H1 (cell line): ENCODE data around the gene FGF11. TPM values are rescaled to one million over a fixed set of nuclear protein-coding genes. Genes with fewer than 3 reads are reported as not detected.

Experiments
- CTCF ChIA-PET: fragments of 300-600 bp; sonication (Branson Sonifier 250); formaldehyde crosslinking; loops from one replicate; lab custom pipeline; 2021; ENCODE audit not compliant: partially characterized antibody; lab: Charles Lee
- POLR2A ChIA-PET: fragments of 300-600 bp; sonication (Branson Sonifier 250); formaldehyde crosslinking; loops from one replicate; lab custom pipeline; 2021; ENCODE audit warnings: inconsistent platforms; ENCODE audit not compliant: partially characterized antibody; lab: Charles Lee
- DNase-seq, 2 experiments: peaks; one replicate each; pipeline versions ENCODE4 v3.0.0 to v3.0.0-alpha.2; 2010 to 2022; ENCODE audit warnings: low spot score in 2 of 2, low read depth in 1 of 2, mixed read lengths in 1 of 2
- FAIRE-seq: peaks from 2 replicates; lab custom pipeline; 2011; peaks lifted over from hg19 to GRCh38; lab: Jason Lieb, UNC
- H2AFZ ChIP-seq: 2 replicates; pipeline ENCODE4 v1.8.1; 2012; ENCODE audit warnings: low read length, inconsistent platforms
- H2AK5ac ChIP-seq: 2 replicates; pipeline ENCODE4 v1.6.1; 2013; ENCODE audit warnings: low read depth, low read length
- H2BK120ac ChIP-seq: replicated peaks from 2 replicates; pipeline ENCODE3; 2013; ENCODE audit warnings: low read depth, low read length, inconsistent platforms
- H2BK12ac ChIP-seq: 2 replicates; pipeline ENCODE4 v1.6.1; 2013; ENCODE audit warnings: low read depth, low read length
- H2BK15ac ChIP-seq: 2 replicates; pipeline ENCODE4 v1.6.1; 2013; ENCODE audit warnings: low read length
- H2BK20ac ChIP-seq: 2 replicates; pipeline ENCODE4 v1.6.1; 2013; ENCODE audit warnings: low read length
- H2BK5ac ChIP-seq: 2 replicates; pipeline ENCODE4 v1.6.1; 2013; ENCODE audit warnings: low read depth, low read length
- H3K14ac ChIP-seq: 2 replicates; pipeline ENCODE4 v1.6.1; 2013; ENCODE audit warnings: inconsistent platforms; ENCODE audit not compliant: insufficient read length
- H3K18ac ChIP-seq: 2 replicates; pipeline ENCODE4 v1.6.1; 2013; ENCODE audit warnings: low read length; ENCODE audit errors: extremely low read depth
- H3K23ac ChIP-seq: 2 replicates; pipeline ENCODE4 v1.6.1; 2013; ENCODE audit warnings: inconsistent platforms; ENCODE audit not compliant: insufficient read length
- H3K23me2 ChIP-seq: 2 replicates; pipeline ENCODE4 v1.6.1; 2013; ENCODE audit warnings: low read depth, low read length
- H3K27ac ChIP-seq: 2 replicates; pipeline ENCODE4 v1.6.1; 2011; ENCODE audit warnings: low read depth, low read length, inconsistent platforms
- H3K27me3 ChIP-seq, 4 experiments: replicated peaks in 1 of 4; 1 replicate in 1 of 4; 2 replicates in 3 of 4; pipeline versions ENCODE4 v1.6.1 to v1.8.1; 2011 to 2013; ENCODE audit warnings: low read length in 3 of 4, mild to moderate bottlenecking in 3 of 4, inconsistent platforms in 2 of 4, mixed read lengths in 2 of 4, moderate library complexity in 1 of 4; ENCODE audit not compliant: control insufficient read depth in 3 of 4, insufficient read depth in 3 of 4; ENCODE audit errors: extremely low read depth in 1 of 4
- H3K36me3 ChIP-seq, 4 experiments: 2 replicates each; pipeline versions ENCODE4 v1.6.1 to v1.8.1; 2011 to 2013; ENCODE audit warnings: mild to moderate bottlenecking in 4 of 4, low read length in 3 of 4, moderate library complexity in 2 of 4, control low read depth in 1 of 4, inconsistent platforms in 1 of 4; ENCODE audit not compliant: insufficient read depth in 4 of 4, control insufficient read depth in 2 of 4
- H3K4ac ChIP-seq: replicated peaks from 2 replicates; pipeline ENCODE3; 2013; ENCODE audit warnings: low read length, low read depth, mixed read lengths, inconsistent platforms; ENCODE audit not compliant: insufficient read length
- H3K4me1 ChIP-seq, 4 experiments: replicated peaks in 1 of 4; 1 replicate in 1 of 4; 2 replicates in 3 of 4; pipeline versions ENCODE4 v1.6.1 to v1.8.1; 2011 to 2013; ENCODE audit warnings: low read length in 3 of 4, inconsistent platforms in 2 of 4, mixed read lengths in 1 of 4; ENCODE audit not compliant: insufficient read depth in 4 of 4, control insufficient read depth in 3 of 4
- H3K4me2 ChIP-seq, 2 experiments: 2 replicates each; pipeline versions ENCODE4 v1.6.1 to v1.8.1; 2011 to 2013; ENCODE audit warnings: low read depth in 2 of 2, low read length in 2 of 2, control low read depth in 1 of 2, inconsistent platforms in 1 of 2, mild to moderate bottlenecking in 1 of 2; ENCODE audit not compliant: insufficient read depth in 1 of 2
- H3K4me3 ChIP-seq, 4 experiments: fragments of 200-600, 300-600 bp in 1 of 4; sonication (generic), shearing (Covaris generic), sonication (Bioruptor Twin) in 1 of 4; 2 replicates each; pipeline versions ENCODE4 v1.5.1 to v1.8.1; 2011 to 2016; ENCODE audit warnings: low read length in 4 of 4, low read depth in 3 of 4, control low read depth in 2 of 4, inconsistent platforms in 2 of 4, mild to moderate bottlenecking in 2 of 4, mixed read lengths in 1 of 4, moderate library complexity in 1 of 4; ENCODE audit not compliant: insufficient read depth in 2 of 4; ENCODE audit errors: extremely low read depth in 1 of 4
- H3K56ac ChIP-seq: replicated peaks from 2 replicates; pipeline ENCODE3; 2013; ENCODE audit warnings: low read depth, mild to moderate bottlenecking, mixed read lengths, low read length, inconsistent platforms; ENCODE audit not compliant: insufficient read length
- H3K79me1 ChIP-seq: 2 replicates; pipeline ENCODE4 v1.6.1; 2013; ENCODE audit warnings: low read depth, low read length, control low read depth
- H3K79me2 ChIP-seq, 2 experiments: 2 replicates each; pipeline versions ENCODE4 v1.6.1 to v1.8.1; 2012 to 2013; ENCODE audit warnings: low read length in 2 of 2, mild to moderate bottlenecking in 2 of 2, inconsistent platforms in 1 of 2; ENCODE audit not compliant: insufficient read depth in 2 of 2, control insufficient read depth in 1 of 2
- H3K9ac ChIP-seq, 4 experiments: replicated peaks in 1 of 4; 1 replicate in 1 of 4; 2 replicates in 3 of 4; pipeline versions ENCODE4 v1.6.1 to v1.8.1; 2011 to 2013; ENCODE audit warnings: low read depth in 3 of 4, low read length in 3 of 4, control low read depth in 2 of 4, mild to moderate bottlenecking in 2 of 4, moderate library complexity in 2 of 4, inconsistent platforms in 1 of 4; ENCODE audit errors: extremely low read depth in 1 of 4
- H3K9me3 ChIP-seq, 2 experiments: 2 replicates each; pipeline versions ENCODE4 v1.6.1 to v1.8.1; 2012 to 2013; ENCODE audit warnings: mild to moderate bottlenecking in 2 of 2, moderate library complexity in 2 of 2, control low read depth in 1 of 2, inconsistent platforms in 1 of 2, low read depth in 1 of 2, low read length in 1 of 2, mixed read lengths in 1 of 2; ENCODE audit not compliant: insufficient read depth in 2 of 2
- H4K20me1 ChIP-seq, 2 experiments: replicated peaks in 1 of 2; 2 replicates each; pipeline versions ENCODE3 to v1.8.1; 2011 to 2013; ENCODE audit warnings: inconsistent platforms in 2 of 2, low read length in 2 of 2, mild to moderate bottlenecking in 1 of 2; ENCODE audit not compliant: insufficient read depth in 2 of 2, control insufficient read depth in 1 of 2
- H4K5ac ChIP-seq: 2 replicates; pipeline ENCODE4 v1.6.1; 2013; ENCODE audit warnings: low read length, low read depth, mixed read lengths, inconsistent platforms; ENCODE audit not compliant: insufficient read length
- H4K8ac ChIP-seq: 2 replicates; pipeline ENCODE4 v1.8.0; 2013; ENCODE audit warnings: mild to moderate bottlenecking, moderate library complexity, low read length, inconsistent platforms; ENCODE audit not compliant: insufficient read depth; ENCODE audit errors: extremely low read depth
- H4K91ac ChIP-seq: replicated peaks from 2 replicates; pipeline ENCODE3; 2013; ENCODE audit warnings: low read length, mixed read lengths, inconsistent platforms; ENCODE audit not compliant: insufficient read length
- CREB1 ChIP-seq: IDR thresholded peaks from 2 replicates; pipeline ENCODE4 v1.6.1; 2012; ENCODE audit warnings: inconsistent platforms
- FOSL1 ChIP-seq: IDR thresholded peaks from 2 replicates; pipeline ENCODE4 v1.6.1; 2011; ENCODE audit warnings: mild to moderate bottlenecking, low read depth, low read length, moderate library complexity; ENCODE audit not compliant: insufficient read depth
- GTF2F1 ChIP-seq: IDR thresholded peaks from 2 replicates; pipeline ENCODE4 v1.6.1; 2012; ENCODE audit warnings: low read depth, low read length, improper control_type of control experiment, borderline replicate concordance
- NANOG ChIP-seq: IDR thresholded peaks from 2 replicates; pipeline ENCODE4 v1.6.1; 2011; ENCODE audit warnings: low read length, low read depth, mild to moderate bottlenecking, inconsistent platforms; ENCODE audit not compliant: insufficient read depth, poor library complexity, severe bottlenecking
- RAD21 ChIP-seq, 2 experiments: IDR thresholded peaks in 1 of 2; conservative IDR thresholded peaks in 1 of 2; 2 replicates each; pipeline ENCODE4 v1.6.1; 2011; ENCODE audit warnings: low read depth in 2 of 2, low read length in 2 of 2, improper control_type of control experiment in 1 of 2, inconsistent platforms in 1 of 2, mild to moderate bottlenecking in 1 of 2, moderate library complexity in 1 of 2
- RFX5 ChIP-seq: IDR thresholded peaks from 2 replicates; pipeline ENCODE4 v1.6.1; 2011; ENCODE audit warnings: low read depth, low read length, improper control_type of control experiment, borderline replicate concordance
- SAP30 ChIP-seq: fragments of 300-600 bp; sonication (generic); IDR thresholded peaks from 2 replicates; pipeline ENCODE4 v1.7.1; 2012; ENCODE audit warnings: low read length, moderate library complexity, mild to moderate bottlenecking, inconsistent platforms; ENCODE audit not compliant: insufficient read depth, insufficient replicate concordance
- TBP ChIP-seq: IDR thresholded peaks from 2 replicates; pipeline ENCODE4 v1.6.1; 2011; ENCODE audit warnings: low read depth, low read length, improper control_type of control experiment
- WGBS, 2 experiments: shearing (Covaris generic) in 1 of 2; methylation state at CpG; one replicate each; pipeline versions ENCODE4 v1.1.6 to v1.1.7; 2013 to 2015; ENCODE audit warnings: low lambda C conversion rate in 2 of 2, mixed read lengths in 2 of 2, inconsistent platforms in 1 of 2, low coverage in 1 of 2, missing lambda C conversion rate in 1 of 2; ENCODE audit not compliant: insufficient replicate concordance in 2 of 2, insufficient coverage in 1 of 2, insufficient read length in 1 of 2; ENCODE audit errors: extremely low coverage in 1 of 2, missing lambda C conversion rate in 1 of 2; 5-methylcytosine and 5-hydroxymethylcytosine counted together
- polyA plus RNA-seq, 7 experiments: library from polyadenylated mRNA; depleted of rRNA in 3 of 7; stranded (reverse) in 5 of 7; unstranded in 2 of 7; fragments of >200 nt in 5 of 7; fragments of 200-250 nt in 2 of 7; gene quantifications; 1 replicate in 5 of 7; 2 replicates in 1 of 7; 4 replicates in 1 of 7; pipeline versions ENCODE4 v1.2.1 to v1.2.3, GENCODE V29; 2011 to 2013; ENCODE audit warnings: missing spikeins in 2 of 7, mixed read lengths in 2 of 7
- total RNA-seq: library from RNA; stranded (reverse); fragmentation: NEBNext Ultra II Directional; extraction: Animal tissue kit (Norgen Biotek cat#: 25700); gene quantifications from 2 replicates; pipeline ENCODE4 v1.2.1, GENCODE V29; 2021

Gene FGF11
- total and polyA plus RNA-seq, 2 of the 8 experiments (the other 6 are each of a cell fraction or from before 2014, with no cell fraction given): 11.8 to 26.1 TPM

DNA sequence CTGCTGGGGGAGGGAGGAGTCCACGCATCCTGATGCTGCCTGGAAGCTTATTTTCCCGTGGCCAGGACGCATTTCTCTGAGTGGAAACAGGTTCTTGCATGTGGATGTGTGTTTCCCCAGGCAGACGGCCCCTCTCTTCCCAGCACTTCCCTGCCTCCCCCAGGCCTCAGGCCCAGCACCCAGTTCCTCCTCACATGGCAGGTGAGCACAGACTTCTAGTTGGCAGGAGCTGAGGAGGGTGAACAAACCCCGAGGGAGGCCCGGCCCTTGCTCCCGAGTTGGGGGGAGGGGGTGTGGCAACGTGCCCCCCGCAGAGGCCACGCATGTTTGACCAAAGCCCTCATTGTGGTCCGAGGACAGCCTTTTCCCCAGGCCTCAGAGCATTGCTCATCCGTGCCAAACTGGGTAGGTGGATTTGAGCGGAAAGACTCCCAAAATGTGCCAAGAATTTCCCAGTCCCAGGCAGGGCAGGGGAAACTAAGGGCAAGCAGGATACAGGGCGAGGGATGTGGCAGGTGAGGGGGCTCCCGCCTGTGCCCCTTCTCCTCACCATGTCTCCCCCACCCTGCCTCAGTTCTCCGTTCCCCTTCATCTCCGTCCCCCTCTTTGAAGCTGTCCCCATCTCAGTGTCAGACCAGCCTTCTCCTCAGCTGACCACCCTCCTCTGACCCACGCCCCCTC is 20.7 kb upstream of the FGF11 start:
- no peaks in the 10 kb centered on the region for H3K9me3 ChIP-seq
- H2BK20ac ChIP-seq: no peak overlapping the region
- peak overlapping the region; percentile 6; the same call in 1 of the 2 replicates for H2AK5ac ChIP-seq
- 0 out of 2 replicates have a peak overlapping the region, but pooled peaks have one; percentile 12 for H2BK12ac ChIP-seq
- no peak for DNase-seq
- no peak overlapping the region for H3K4me3 ChIP-seq
- ChIA-PET CTCF (interaction anchor here (0.9 to 2.4 kb wide), 4 partner anchors 9 to 142 kb away, joined by 3 to 9 read pairs (median 3); partner anchors contain the start of gene PLSCR3), POLR2A (interaction anchor here (0.8 to 2.8 kb wide), 6 partner anchors 17 to 156 kb away, joined by 3 to 9 read pairs (median 4); partner anchors contain the start of genes TMEM102 and TNK1)
- no peak overlapping the region for H2BK15ac ChIP-seq
- peak overlapping the region in 1 of 4 experiments; percentile 28; a peak in 1 of 7 replicates for H3K9ac ChIP-seq
- H3K79me2 ChIP-seq: no peaks in the 10 kb centered on the region
- H2BK5ac ChIP-seq: no peak overlapping the region; the same call in 1 of the 2 replicates
- no peak overlapping the region for H4K5ac ChIP-seq
- H4K8ac ChIP-seq: no peak overlapping the region
- H3K56ac ChIP-seq: no peak overlapping the region
- H3K27ac ChIP-seq: no peak overlapping the region
- H3K4me2 ChIP-seq: no peak overlapping the region
- no peak overlapping the region for H3K4ac ChIP-seq
- H3K79me1 ChIP-seq: no peaks in the 10 kb centered on the region
- H2AFZ ChIP-seq: no peak overlapping the region
- peaks cover 0 to 15% (median 2%) of the 10 kb centered on the region in 4 experiments; a peak in 4 of 7 replicates for H3K4me1 ChIP-seq
- TF ChIP-seq TBP (no peak), RFX5 (no peak), NANOG (no peak), GTF2F1 (no peak), SAP30 (no peak), RAD21 (IDR thresholded peaks at IDR 0.05 in 1 of 2, conservative IDR thresholded peaks at IDR 0.05 in 1 of 2; ENCODE audit: low read depth in 2 of 2, low read length in 2 of 2) (no peak), FOSL1 (no peak), CREB1 (no peak)
- no peak overlapping the region for H3K23ac ChIP-seq
- no peak overlapping the region for H2BK120ac ChIP-seq
- H3K23me2 ChIP-seq: peaks cover 2% of the 10 kb centered on the region; the same call in 1 of the 2 replicates
- 74% methylated on average over 16 of the region's 18 CpGs; no CpG with 5 or more reads in 1 of the 2 experiments for WGBS, 2 experiments
- no peak for FAIRE-seq
- H3K14ac ChIP-seq: no peak overlapping the region
- peaks cover 2 to 5% of the 10 kb centered on the region in 2 experiments for H4K20me1 ChIP-seq
- H3K18ac ChIP-seq: no peak overlapping the region
- H3K36me3 ChIP-seq: peaks cover 0 to 21% (median 9%) of the 10 kb centered on the region in 4 experiments; a peak in 5 of 8 replicates
- H3K27me3 ChIP-seq: no peaks in the 10 kb centered on the region
- no peak overlapping the region for H4K91ac ChIP-seq
